Neutrophil (primary cell): Measurements from ENCODE around the gene CCL3.
"Not testable (repeated sequence)": the region's sequence is repeated elsewhere in the genome, so short reads cannot be mapped to it uniquely, and the experiment has no call there.

Source experiments
- H3K27ac ChIP-seq: fragments of 200-600 bp; sonication (generic); 2 replicates; pipeline ENCODE4 v1.5.1; 2016; ENCODE audit warnings: mild to moderate bottlenecking, moderate library complexity
- H3K27me3 ChIP-seq: fragments of 200-600 bp; sonication (generic); 2 replicates; pipeline ENCODE4 v1.6.0; 2016; ENCODE audit warnings: mild to moderate bottlenecking
- H3K36me3 ChIP-seq: fragments of 200-600 bp; sonication (generic); 2 replicates; pipeline ENCODE4 v1.5.1; 2017
- H3K4me1 ChIP-seq, 2 experiments: fragments of 200-600 bp in 1 of 2; sonication (generic) in 1 of 2; 1 replicate in 1 of 2; 2 replicates in 1 of 2; pipeline versions ENCODE4 v1.5.1 to v1.6.1; 2013 to 2016; ENCODE audit warnings: low read depth in 1 of 2, low read length in 1 of 2, mild to moderate bottlenecking in 1 of 2, moderate library complexity in 1 of 2; ENCODE audit not compliant: control insufficient read depth in 1 of 2, insufficient read depth in 1 of 2
- H3K4me3 ChIP-seq, 2 experiments: fragments of 200-600 bp in 1 of 2; sonication (generic) in 1 of 2; 1 replicate in 1 of 2; 2 replicates in 1 of 2; pipeline ENCODE4 v1.5.1; 2013 to 2016; ENCODE audit warnings: low read depth in 1 of 2, low read length in 1 of 2, mild to moderate bottlenecking in 1 of 2, moderate library complexity in 1 of 2
- H3K9me3 ChIP-seq: fragments of 200-600 bp; sonication (generic); 2 replicates; pipeline ENCODE4 v1.5.1; 2016
- CTCF ChIP-seq: fragments of 200-600 bp; sonication (generic); IDR thresholded peaks from 2 replicates; pipeline ENCODE4 v1.5.1; 2016; ENCODE audit warnings: antibody characterized with exemption

Gene CCL3

DNA sequence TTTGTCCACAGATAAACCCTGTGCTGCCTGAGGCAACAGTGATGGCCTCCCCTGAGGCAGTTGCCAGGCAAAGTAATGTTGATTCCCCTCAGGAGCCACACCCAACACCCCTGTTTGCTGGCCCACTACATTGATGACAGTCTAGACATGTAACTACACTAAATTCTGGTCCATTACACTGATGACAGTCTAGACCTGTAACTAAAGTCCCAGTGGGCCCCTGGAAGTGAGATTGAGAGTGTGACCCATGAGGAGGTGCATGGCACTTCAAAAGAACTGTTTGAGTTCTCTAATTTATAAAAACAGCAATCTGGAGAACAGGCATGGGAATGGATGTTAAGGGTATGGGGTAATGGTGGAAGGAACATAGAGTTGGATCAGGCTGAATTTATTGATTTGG, 22.6 kb upstream of the CCL3 start:
- H3K36me3 ChIP-seq = no peaks in the 10 kb centered on the region
- H3K4me3 ChIP-seq = no peak overlapping the region
- H3K27ac ChIP-seq = no peak overlapping the region
- peaks cover 12 to 13% of the 10 kb centered on the region in 2 experiments for H3K4me1 ChIP-seq
- no peaks in the 10 kb centered on the region for H3K27me3 ChIP-seq
- TF ChIP-seq CTCF = no peak
- H3K9me3 ChIP-seq = no peaks in the 10 kb centered on the region

GRCh38 chr17:36111068-36111490, 21.1 kb upstream of the CCL3 start:
- TF ChIP-seq CTCF = no peak
- H3K4me3 ChIP-seq = no peak overlapping the region
- H3K27ac ChIP-seq = no peak overlapping the region
- no peaks in the 10 kb centered on the region for H3K27me3 ChIP-seq
- no peaks in the 10 kb centered on the region for H3K9me3 ChIP-seq
- peaks cover 27 to 28% of the 10 kb centered on the region in 2 experiments for H3K4me1 ChIP-seq
- H3K36me3 ChIP-seq = no peaks in the 10 kb centered on the region

DNA sequence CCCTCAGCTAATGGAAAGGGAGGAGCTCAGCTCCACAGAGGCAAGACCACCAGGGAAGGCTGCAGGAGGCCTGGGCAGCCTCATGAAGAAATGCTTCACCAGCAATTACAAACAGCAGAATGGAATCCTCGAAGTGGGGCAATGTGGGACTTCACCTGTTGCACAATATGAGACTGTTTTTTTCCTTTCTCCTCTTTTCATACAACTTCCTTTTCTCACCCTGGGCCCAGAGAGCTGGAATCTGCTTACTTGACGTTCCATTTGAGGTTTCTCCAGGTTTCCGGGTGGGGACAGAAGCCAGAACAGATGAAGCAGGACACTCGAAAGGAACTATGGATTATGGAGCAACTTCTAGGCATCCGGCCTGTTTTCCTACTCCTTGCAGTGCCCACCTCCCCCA, 18.3 kb upstream of the CCL3 start:
- H3K4me3 ChIP-seq, H3K27me3 ChIP-seq, H3K9me3 ChIP-seq, H3K36me3 ChIP-seq: not testable (repeated sequence)
- H3K27ac ChIP-seq = peak overlapping the region; percentile 62
- peaks cover 53 to 56% of the 10 kb centered on the region in 2 experiments for H3K4me1 ChIP-seq

DNA sequence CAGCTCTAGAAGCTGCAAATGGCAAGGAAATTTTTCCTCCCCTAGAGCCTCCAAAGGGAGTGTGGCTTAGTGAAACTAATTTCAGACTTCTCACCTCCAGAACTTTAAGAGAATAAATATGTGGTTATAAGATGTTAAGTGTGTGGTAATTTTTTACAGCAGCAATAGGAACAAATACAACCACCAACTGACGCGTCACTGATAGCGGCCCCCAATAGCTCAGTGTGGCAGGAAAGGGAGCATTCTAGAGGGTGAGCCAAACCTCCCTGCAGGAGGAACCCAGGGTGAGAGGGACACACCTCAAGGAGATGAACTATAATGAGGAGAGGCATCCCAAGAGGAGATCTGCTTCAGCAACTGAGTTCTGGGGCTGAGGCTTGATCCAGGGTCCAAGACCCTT, 17.7 kb upstream of the CCL3 start:
- Histone ChIP-seq H3K27ac (peak overlapping the region; percentile 62), H3K9me3 (no peaks in the 10 kb centered on the region), H3K36me3 (no peaks in the 10 kb centered on the region), H3K4me3 (no peak overlapping the region), H3K27me3 (no peaks in the 10 kb centered on the region), H3K4me1 (peaks cover 59 to 62% of the 10 kb centered on the region in 2 experiments)
- no peak for TF ChIP-seq CTCF

DNA sequence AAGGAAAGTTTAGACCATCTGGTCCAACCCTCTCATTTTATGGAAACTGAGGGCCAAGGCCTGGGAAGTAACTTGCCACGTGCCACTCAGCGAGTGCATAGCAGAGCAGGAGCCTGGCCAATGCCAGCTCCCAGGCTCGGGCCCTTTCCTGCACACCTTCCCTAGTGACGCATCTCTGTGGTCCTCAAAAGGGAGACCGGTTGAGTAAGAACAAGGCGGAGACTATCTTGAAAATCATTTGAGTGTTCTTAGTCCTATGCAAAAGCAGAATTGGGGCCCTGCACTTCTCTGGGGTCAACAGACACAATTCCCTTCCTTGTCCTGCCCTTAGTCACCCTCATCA, 16.5 kb upstream of the CCL3 start:
- Histone ChIP-seq H3K36me3 (no peaks in the 10 kb centered on the region), H3K9me3 (no peaks in the 10 kb centered on the region), H3K4me3 (no peak overlapping the region), H3K27ac (no peak overlapping the region), H3K27me3 (no peaks in the 10 kb centered on the region), H3K4me1 (peaks cover 63 to 66% of the 10 kb centered on the region in 2 experiments)
- TF ChIP-seq CTCF = no peak

DNA sequence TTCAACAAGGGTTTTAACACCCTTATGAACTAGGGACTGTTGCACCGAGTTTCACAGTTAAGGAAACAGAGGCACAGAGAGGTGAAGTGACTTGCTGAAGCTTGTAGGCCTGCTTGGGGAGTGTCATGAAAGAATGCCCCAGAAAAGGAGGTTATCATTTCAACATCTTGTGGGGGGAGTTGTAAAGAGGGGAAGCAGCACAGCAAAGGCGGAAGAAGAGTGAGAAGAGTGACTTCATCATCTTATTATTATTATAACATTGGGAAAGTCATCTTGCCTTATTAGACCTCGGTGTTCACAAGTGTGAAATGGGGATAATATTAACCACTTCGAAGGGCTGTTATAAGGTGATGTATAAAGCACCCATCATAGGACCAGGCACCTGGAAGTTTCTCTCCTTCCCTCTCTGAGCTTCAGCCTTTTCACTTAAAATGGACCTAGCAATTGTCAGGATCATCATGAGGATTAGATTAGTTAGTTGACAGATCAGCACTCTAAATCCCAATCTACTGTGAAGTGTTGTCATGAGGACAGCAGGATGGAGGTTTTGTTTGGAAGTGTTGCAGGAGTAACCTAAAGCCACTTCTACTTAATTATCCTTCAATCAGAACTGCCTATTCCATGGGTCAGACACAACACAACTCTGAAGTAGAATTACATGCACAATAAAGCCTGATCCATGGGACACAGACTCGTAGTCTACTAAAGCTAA, 16.0 kb upstream of the CCL3 start:
- Histone ChIP-seq H3K27ac (peak overlapping the region; percentile 46), H3K36me3 (no peaks in the 10 kb centered on the region), H3K4me3 (no peak overlapping the region), H3K4me1 (peaks cover 63 to 66% of the 10 kb centered on the region in 2 experiments), H3K27me3 (no peaks in the 10 kb centered on the region), H3K9me3 (no peaks in the 10 kb centered on the region)
- no peak for TF ChIP-seq CTCF
